GM06990 (cell line): Measurements from ENCODE around the gene ITGB1BP1.

Experiments used
- DNase-seq: peaks from one replicate; pipeline ENCODE4 v3.0.0-alpha.2; 2011; ENCODE audit not compliant: insufficient read length; ENCODE audit errors: extremely low read depth
- H3K27me3 ChIP-seq: replicated peaks from 2 replicates; pipeline ENCODE4 v1.6.0; 2011; ENCODE audit warnings: low read length; ENCODE audit not compliant: control insufficient read depth, insufficient read depth
- H3K36me3 ChIP-seq: 2 replicates; pipeline ENCODE4 v1.5.1; 2011; ENCODE audit warnings: low read length; ENCODE audit not compliant: control insufficient read depth, insufficient read depth
- H3K4me3 ChIP-seq: replicated peaks from 2 replicates; pipeline ENCODE4 v1.5.1; 2011; ENCODE audit warnings: low read depth, mild to moderate bottlenecking, control low read depth, low read length
- CTCF ChIP-seq: IDR thresholded peaks from 2 replicates; pipeline ENCODE4 v1.5.1; 2011; ENCODE audit warnings: low read length, control low read depth, mild to moderate bottlenecking, inconsistent platforms; ENCODE audit not compliant: insufficient read depth, poor library complexity, severe bottlenecking

ITGB1BP1 gene

GRCh38 chr2:9424447-9425164 is 1.3 kb upstream of the ITGB1BP1 start:
- DNase-seq = no peak
- Histone ChIP-seq H3K27me3 (no peaks in the 10 kb centered on the region), H3K36me3 (no peaks in the 10 kb centered on the region; the same call in 1 of the 2 replicates), H3K4me3 (peak overlapping the region; percentile 81)
- TF ChIP-seq CTCF = no peak

DNA sequence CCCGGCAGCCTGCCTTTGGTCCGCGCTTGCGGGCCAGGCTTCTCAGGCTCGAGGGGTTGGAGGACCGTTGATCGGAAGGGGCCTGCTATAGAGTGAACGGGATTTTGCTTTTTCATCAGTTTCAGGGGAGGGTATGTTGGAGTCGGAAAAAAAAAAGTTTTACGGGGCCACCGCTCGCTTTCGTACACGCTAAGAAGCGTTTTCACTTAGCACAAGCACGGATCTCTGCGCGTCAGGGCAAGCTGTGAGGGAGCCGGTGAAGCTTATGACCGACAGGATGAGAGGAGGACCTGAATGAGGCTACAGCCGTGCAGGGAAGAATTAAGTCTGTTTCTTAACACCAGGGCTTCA is 569 bp upstream of the ITGB1BP1 start:
- TF ChIP-seq CTCF = no peak
- no peaks in the 10 kb centered on the region for H3K27me3 ChIP-seq
- no peak for DNase-seq
- peak overlapping the region; percentile 81 for H3K4me3 ChIP-seq
- H3K36me3 ChIP-seq = no peaks in the 10 kb centered on the region; the same call in 1 of the 2 replicates

DNA sequence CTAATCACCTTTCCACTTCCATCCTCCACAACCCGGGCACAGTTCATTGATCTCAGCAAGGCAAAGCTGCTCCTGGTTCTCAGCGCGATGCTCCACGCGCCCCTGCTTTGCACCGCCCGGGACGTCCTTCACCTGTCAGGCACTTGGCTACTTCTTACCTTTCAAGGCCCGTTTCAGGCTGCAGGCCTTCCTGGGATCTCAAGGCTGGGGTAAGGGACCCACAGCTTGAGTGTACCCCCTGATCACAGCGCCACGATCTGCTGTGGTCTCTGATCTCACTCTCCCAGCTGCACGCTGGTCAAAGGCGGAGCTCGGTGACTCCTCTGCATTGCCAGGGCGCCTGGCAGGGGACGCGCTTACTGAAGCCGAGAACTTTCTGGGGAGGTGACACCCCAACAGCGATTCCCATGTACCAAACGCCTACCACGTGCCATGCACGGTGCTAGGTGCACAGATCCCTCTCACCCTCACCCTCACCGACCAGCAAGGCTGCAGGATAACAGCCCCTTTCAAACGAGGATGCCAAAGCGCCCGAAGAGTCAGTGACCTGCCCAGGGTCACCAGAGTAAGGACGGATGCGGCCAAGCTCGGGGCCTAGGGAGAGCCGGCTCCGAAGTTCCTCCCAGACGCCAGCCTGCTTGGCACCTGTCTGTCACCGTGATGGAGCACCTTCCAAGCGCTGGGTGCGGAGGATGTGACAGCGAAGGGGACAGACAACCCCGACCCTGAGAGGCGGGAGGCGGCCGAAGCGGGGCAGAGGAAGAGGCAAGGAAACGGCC is 818 bp downstream of the ITGB1BP1 start:
- H3K36me3 ChIP-seq = no peaks in the 10 kb centered on the region
- H3K27me3 ChIP-seq = no peaks in the 10 kb centered on the region
- no peak for DNase-seq
- peak; percentile 4 for TF ChIP-seq CTCF
- H3K4me3 ChIP-seq = peak overlapping the region; percentile 81

DNA sequence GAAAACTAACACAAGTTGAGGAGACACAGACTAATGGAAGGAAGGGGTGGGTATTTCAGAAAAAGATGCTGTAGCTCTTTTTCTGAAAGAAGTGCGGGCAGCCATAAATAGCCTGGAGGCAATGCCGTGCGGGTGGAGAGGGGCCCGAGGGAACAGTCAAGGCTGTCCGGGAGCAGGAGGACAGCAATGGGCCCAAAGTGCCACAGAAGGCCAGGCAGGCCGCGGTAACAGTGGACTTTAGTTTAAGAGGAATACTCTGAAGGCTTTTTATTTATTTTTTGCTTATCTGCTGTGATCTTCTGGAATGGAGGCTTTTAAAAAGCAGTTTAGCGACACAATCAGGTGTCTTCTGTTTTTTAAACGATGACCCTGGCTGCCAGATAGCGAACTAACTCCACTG is 2.8 kb downstream of the ITGB1BP1 start:
- peaks cover 9% of the 10 kb centered on the region for H3K36me3 ChIP-seq
- no peak overlapping the region for H3K4me3 ChIP-seq
- DNase-seq = no peak
- H3K27me3 ChIP-seq = no peaks in the 10 kb centered on the region
- TF ChIP-seq CTCF = no peak

DNA sequence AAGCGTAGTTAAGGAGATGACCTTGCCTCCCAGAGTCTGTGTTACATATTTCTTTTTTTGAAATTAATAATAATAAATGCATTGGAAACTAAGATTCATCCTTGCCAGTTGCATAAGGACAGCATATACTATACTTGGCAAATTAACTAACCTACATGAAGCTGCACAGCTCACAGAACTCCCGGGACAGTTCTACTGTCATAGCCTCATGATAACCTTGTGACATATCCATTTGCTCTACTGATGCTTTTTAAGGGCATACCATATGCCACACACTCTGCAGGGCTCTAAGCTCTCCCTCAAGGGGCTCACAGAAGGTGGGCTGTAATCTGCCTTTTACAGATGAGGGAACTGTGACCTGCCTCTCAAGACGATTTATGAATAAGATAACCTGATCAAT is 3.8 kb downstream of the ITGB1BP1 start:
- H3K4me3 ChIP-seq = no peak overlapping the region

More for the DNA sequence above, 3.8 kb downstream of the ITGB1BP1 start:
- TF ChIP-seq CTCF = no peak
- no peak for DNase-seq
- Histone ChIP-seq H3K27me3 (no peaks in the 10 kb centered on the region), H3K36me3 (peaks cover 9% of the 10 kb centered on the region)
